ENCODE results near the gene FGF23.
A peak's percentile ranks its signal among the peaks of the same experiment; 100 is the strongest.

FGF23 gene

DNA sequence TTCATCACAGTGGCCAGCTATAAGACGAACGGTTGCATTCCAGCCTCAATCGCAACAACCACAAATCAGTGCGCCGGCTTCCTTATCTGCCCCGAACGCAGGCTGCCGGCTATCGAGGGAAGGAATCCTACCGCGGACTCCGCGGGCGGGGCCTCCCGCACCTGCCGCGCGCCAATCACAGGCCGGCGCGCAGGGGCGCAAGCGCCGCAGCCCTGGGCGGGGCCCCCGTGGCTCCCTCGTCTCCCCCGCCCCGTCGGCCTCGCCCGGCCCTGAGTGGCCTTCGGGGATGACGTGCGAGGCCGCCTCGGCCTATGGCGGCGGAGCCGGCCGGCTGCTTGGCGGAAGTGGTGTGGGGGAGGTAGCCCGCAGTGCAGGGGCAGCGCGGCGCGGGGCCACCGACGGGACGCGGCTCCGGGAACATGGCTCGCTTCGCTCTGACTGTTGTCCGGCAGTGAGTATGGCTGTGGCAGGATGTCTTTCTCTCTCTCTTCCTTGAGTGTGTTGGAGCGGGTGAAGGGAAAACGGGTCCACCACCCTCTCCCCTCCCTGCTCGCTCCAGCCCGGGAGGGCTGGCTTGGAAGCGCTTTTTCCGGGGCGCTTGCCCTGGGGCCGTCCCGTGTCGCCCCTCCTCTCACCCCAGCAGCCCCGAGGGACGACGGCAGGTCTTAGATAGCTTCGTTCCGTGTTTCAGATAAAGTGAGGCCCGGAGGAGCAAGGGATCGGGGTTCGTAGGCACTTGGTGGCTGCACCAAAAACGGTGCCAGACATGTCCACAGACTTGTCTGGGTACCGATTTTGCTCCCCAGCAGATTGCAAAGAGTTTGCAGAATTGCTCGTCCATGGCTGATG is 58.4 kb downstream of the FGF23 start, which contains the start of gene TIGAR:
TSS of gene TIGAR (plus strand) at position 361 of the 849 bp plus-strand sequence. CDS start at position 420, 59 bp downstream.
- DNase-seq (ENCODE audit: insufficient read length, low spot score): peak; percentile 99

DNA sequence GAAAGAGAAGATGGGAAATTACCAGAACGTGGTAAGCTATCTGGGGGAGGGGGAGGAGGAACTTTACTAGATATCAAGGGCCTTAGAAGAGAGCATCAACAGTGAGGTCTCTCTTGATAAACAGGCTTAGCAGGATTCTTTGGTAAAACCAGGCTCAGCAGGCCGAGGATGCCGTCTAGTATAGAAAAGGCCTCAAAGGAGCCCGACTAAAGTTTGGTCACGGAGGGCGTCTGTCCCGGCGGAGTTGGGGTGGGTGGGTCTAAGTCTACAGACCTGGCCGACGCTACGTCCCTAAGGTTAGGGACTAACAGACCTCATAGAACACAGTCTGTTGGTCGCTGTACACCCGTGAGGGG is 59.0 kb downstream of the FGF23 start:
- FAIRE-seq (no peak), DNase-seq (ENCODE audit: insufficient read length, low spot score) (no peak)

More for the DNA sequence above, 58.4 kb downstream of the FGF23 start, which contains the start of gene TIGAR:
- FAIRE-seq: peak; percentile 99
